Mammary epithelial cell (primary cell): ENCODE results near the gene PHC1.

Experiments used
- CTCF ChIP-seq, 2 donors: IDR thresholded peaks in 1 of 2; conservative IDR thresholded peaks in 1 of 2; 2 replicates each; pipeline ENCODE4 v1.5.1; 2011 to 2012; ENCODE audit warnings: inconsistent platforms in 2 of 2, low read length in 2 of 2, mild to moderate bottlenecking in 2 of 2, control low read depth in 1 of 2, low read depth in 1 of 2; ENCODE audit not compliant: insufficient read depth in 1 of 2; ENCODE audit errors: extremely low read depth in 1 of 2
- EZH2 ChIP-seq: IDR thresholded peaks from 2 replicates; pipeline ENCODE4 v1.6.1; 2012; ENCODE audit warnings: low read length, inconsistent platforms, borderline replicate concordance

DNA sequence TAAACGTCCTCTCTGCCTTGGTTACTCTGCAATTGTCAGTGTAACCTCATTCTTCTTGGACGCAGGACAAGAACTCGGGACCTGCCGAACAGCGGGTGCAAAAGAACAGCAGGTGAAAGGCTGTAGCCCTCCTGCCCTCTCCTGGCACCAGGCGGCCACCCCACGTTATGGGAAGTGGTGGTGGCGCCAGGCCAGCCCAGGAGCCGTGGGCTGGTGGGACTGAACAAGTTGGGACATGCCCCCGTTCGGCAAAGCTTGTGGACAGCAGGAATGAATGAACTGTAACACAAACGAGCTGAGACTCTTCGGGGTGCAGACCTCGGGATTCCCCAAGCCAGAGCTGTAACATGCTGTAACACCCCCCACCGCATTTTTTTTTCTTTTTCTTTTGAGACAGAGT, 41.8 kb downstream of the PHC1 start:
- TF ChIP-seq CTCF (conservative IDR thresholded peaks at IDR 0.05 in 1 of 2, IDR thresholded peaks at IDR 0.05 in 1 of 2; ENCODE audit: extremely low read depth in 1 of 2, insufficient read depth in 1 of 2, low read depth in 1 of 2, low read length in 2 of 2) (peak in 1 of 2 donors; percentile 9), EZH2 (no peak)
